GM23248 (cell line): ENCODE measurements around the gene UBE3D.

ENCODE experiments used
- EZH2 ChIP-seq: fragments of 200-600 bp; sonication (generic); IDR thresholded peaks from 2 replicates; pipeline ENCODE4 v1.6.1; 2018; ENCODE audit warnings: antibody characterized with exemption, mild to moderate bottlenecking; ENCODE audit not compliant: insufficient read depth, poor library complexity, severe bottlenecking
- EZH2phosphoT487 ChIP-seq: fragments of 200-600 bp; sonication (generic); IDR thresholded peaks from 2 replicates; pipeline ENCODE4 v1.6.1; 2018; ENCODE audit warnings: antibody characterized with exemption, moderate library complexity, mild to moderate bottlenecking, low read depth; ENCODE audit not compliant: insufficient read depth

- TF ChIP-seq EZH2phosphoT487 (no peak), EZH2 (no peak)
Measured at GRCh38 chr6:83047065-83047754, 18.4 kb downstream of the UBE3D start.
